EH (cell line): ENCODE data around the gene RNU6-8.

Source experiments
- DNase-seq: peaks from one replicate; pipeline ENCODE4 v3.0.0-alpha.2; 2015; ENCODE audit warnings: low read depth

The RNU6-8 gene

GRCh38 chr14:32203928-32204357 is 874 bp upstream of the RNU6-8 start:
- DNase-seq, result no peak

GRCh38 chr14:32202491-32202997 is 525 bp downstream of the RNU6-8 start:
- no peak for DNase-seq

DNA sequence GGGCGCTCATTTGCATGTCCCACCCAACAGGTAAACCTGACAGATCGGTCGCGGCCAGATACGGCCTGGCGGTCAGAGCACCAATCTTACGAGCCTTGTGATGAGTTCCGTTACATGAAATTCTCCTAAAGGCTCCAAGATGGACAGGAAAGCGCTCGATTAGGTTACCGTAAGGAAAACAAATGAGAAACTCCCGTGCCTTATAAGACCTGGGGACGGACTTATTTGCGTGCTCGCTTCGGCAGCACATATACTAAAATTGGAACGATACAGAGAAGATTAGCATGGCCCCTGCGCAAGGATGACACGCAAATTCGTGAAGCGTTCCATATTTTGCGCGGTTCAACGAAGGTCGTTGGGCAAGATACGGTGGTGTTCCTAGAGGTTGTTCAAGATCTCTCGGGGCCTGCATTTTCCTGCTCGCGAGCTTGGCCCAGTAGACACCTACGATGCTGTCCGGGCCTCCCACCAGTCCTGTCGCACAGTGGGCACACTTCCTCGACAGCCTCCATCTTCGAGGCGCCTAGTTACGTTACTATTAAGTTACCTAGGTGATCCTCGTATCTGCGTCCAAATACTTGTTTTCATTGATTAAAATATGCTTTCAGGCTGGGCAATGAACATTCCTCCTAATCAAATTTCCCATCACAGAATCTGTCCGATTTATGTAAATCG is 1.1 kb downstream of the RNU6-8 start, which contains the start of gene RNU6-7:
Gene RNU6-7, plus strand, starts transcription at position 230 of the 675 bp plus-strand sequence.
- no peak for DNase-seq

DNA sequence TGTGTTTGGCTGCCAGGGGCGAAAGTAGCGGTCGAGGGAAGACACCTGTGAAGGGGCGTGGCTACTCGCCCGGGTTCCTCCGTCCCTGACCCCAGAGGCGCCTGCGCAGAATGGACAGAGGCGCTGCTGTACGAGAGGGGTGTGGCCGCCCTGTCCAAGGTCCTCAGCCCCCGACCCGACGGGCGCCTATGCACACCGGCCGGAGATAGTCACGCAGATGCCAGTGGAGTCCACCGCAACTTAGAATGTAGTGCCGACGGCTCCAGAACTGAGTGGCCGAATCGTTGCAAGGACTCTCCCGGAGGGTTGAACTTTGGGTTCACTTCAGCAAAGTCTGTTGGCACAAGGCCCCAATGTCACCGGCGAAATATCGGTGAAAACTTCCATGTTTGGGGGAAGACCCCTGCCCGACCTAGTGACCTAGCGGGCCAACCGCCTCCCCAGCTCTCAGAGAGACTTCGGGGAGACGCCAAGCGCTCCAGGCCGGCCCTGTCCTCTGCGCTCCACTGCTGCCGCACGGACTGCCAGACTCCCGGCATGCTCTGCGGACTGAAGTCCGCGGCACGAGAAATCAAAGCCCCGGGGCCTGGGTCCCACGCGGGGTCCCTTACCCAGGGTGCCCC is 1.8 kb downstream of the RNU6-8 start:
- peak; percentile 51 for DNase-seq

DNA sequence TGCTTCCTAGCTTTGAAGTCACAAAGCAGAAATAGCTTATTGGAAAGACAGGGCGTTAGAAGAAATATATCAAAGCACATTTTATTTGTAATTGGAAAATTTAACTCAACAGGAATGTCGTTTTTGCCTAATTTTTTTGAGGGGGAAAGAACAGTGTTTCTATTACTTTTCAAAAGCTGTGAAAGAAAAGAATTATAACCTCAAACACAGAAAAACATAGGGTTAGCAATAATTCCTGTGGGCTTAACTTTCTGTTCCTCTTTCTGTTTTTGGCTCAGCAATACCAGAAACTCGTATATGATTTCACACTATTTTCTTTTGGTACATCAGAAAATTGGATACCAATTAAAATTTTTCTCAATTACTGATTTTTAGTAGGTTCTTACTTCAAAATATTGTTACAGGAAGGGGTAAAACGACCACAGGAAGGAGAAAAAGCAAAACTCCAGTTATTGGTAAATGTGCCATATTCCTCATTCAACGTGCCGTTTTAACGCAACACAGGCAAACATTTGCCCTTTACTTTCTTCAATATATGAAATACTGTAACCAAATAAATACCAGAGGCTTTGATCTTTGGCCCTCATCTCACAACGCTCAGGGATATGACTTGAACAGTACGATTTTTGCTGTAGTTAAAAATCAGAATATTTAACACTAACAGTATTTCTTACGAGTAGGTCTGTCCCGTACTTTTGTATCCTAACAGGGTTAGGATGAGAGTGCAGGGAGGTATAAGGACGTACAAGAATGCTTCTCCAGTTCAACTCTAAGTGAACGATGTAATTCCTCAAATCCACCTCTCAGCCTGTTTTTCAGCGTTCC is 2.5 kb downstream of the RNU6-8 start:
- no peak for DNase-seq

GRCh38 chr14:32197919-32198318 is 5.2 kb downstream of the RNU6-8 start:
- DNase-seq, result no peak

DNA sequence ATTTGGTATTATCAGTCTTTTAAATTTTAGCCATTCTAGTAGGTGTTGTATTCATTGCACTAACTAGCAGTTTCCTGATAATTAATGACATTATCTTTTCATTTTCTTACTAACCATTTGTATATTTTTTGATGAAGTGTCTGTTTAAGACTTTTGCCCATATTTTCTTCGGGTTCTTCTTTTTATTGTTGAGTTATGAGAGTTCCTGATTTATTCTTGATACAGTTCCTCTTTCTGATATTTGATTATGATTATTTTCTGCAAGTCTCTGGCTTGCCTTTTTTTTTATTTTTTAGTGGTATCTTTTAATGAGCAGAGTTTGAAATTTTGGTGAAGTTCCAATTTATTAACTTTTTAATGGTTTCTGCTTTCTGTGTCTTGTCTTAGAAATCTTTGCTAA is 7.4 kb downstream of the RNU6-8 start:
- DNase-seq, result no peak

DNA sequence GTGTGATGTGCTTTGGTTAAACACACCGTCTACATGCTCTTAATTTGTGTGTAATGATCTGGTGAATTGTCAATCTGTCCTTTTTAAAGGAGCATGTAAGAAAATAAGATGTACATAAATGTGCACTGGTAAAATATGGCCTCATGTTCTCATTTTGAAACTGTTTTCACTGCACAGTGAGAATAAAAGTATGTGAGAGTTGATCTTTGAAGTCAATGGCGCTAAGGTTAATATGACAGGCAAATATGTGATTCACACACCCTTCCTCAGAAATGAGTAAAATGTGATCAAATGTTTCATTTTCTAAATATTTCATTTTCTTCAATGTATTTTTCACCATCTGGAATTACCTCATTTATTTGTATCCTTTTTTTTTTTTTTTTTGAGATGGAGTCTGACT is 9.5 kb downstream of the RNU6-8 start:
- DNase-seq, result no peak

DNA sequence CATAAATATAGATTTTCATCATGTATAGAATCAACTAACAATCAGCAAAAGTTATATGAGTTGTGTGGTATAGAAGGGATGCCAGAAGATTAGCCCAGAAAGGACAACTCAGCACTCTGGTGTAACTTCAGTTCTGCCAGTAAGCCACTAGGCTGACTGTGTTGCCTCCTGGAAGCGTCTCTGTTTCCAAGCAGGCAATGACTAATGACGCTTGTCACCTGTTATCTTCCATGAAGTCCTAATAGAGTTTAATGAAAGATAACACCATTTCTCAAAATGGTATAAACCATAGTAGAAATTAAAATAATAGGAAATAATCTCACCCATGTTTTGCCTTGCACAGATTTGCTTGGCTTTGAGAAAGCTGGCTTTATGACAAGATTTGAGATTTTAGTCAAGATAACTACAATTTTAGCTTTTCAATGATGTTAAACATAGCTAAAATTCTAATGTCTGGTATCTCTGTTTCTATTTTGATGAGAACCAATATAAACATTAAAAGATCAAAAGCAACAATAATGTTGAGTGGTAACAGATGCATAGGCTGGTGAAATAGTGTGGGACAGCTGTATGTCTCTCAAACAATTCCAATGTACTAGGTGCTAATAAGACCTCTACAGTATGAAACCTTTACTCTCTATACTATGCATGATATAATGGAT is 10.2 kb downstream of the RNU6-8 start:
- no peak for DNase-seq

GRCh38 chr14:32190673-32191072 is 12.4 kb downstream of the RNU6-8 start:
- DNase-seq, result peak; percentile 56

- no peak for DNase-seq
These were observed 13.3 kb downstream of the RNU6-8 start for GRCh38 chr14:32189811-32190210.

DNA sequence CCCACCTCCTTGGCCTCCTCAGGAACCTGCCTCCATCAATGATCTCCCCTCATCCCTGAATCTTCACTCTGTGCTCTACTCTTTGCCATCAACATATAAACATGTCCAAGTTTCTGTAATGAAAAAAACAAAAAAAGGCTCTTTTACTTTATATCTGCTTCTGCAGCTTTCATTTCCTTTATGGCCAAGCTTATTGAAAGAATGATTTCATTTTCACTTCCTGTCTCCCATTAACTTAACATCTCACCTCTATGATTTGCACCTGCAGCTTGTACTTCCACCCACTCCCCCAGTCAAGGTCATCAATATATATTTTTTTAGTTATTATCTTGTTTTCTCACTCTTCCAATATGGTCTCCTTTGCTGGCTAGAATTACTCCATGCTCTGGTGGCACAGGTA is 16.8 kb downstream of the RNU6-8 start:
- no peak for DNase-seq

GRCh38 chr14:32185097-32185496 is 18.0 kb downstream of the RNU6-8 start:
- DNase-seq, result no peak

- DNase-seq, result no peak
These were observed 19.7 kb downstream of the RNU6-8 start for GRCh38 chr14:32183151-32184058.

DNA sequence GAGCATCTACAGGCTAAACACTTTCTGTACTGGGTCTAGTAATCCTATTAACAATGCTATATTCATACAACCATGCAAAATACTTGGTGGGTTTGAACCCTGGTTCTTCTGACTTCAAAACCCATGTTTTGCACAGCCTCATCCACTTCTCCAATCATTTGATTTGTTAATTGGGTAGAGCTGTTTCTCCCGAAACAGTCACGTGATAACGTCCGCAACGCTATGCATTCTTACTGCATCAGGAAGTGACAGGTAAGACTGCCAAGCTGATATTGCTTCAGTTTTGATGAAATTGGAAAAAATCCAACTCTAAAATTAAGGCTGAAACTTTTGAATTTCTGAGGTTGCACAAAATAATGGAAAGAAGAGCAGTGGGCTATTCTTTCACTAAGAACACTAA is 31.6 kb downstream of the RNU6-8 start:
- DNase-seq, result no peak

DNA sequence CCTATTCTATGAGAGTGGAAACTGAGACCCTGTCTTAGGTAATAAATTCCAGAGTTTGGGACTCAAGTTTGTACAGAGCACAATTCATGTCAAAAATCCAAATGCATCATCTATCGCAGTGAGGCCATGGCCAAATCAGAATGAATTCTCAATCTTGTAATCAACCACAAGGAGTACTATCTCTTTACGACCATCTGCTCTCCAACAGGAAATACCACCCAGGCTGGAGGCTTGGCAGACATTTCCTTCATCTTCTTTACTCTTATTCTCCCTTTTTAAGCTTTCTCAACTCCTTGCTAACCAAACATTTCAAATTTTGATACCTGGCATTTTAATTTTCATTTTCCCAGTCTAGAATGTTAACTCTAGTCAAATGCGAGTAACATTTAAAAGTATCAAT is 33.9 kb downstream of the RNU6-8 start:
- peak; percentile 19 for DNase-seq

DNA sequence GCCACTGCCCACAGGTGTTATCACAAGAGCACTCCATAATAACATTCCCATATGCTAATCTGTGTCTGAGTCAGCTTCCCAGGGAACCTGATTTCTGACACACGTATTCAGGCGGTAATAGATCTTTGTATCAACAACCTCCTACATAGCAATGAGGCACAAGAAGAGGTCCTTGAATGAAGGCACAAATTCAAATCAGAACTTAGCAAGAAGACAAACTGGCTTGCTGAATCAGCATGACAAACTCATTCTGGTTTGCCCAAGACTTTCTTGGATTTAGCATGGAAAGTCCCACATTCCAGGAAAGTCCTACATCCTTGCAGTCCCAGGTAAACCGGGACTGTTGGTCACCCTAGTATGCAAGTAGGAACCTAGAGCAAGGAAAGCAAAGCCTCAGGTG is 35.2 kb downstream of the RNU6-8 start:
- DNase-seq, result no peak

- no peak for DNase-seq
These were observed 36.1 kb downstream of the RNU6-8 start for GRCh38 chr14:32166924-32167323.

DNA sequence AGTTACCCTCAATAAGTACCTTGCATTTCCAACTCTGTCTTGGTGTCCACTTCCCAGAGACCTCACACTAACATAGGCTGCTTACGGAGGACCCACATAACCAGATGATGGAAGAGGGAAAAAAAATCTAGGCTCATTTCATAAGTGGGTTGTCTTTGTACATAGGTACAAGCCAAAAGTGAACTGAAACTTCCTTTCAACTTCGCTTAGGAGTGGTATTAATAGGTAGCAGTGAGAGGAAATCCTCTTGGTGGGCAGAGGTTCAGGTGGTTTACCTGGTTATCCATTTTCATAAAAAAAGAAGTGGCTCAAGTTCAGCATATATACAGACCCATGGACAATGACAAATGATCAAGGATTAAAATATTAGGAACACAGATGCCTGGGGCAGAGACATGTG is 37.0 kb downstream of the RNU6-8 start:
- DNase-seq, result no peak
